Measurements from ENCODE around the gene PCIF1.

Gene PCIF1

DNA sequence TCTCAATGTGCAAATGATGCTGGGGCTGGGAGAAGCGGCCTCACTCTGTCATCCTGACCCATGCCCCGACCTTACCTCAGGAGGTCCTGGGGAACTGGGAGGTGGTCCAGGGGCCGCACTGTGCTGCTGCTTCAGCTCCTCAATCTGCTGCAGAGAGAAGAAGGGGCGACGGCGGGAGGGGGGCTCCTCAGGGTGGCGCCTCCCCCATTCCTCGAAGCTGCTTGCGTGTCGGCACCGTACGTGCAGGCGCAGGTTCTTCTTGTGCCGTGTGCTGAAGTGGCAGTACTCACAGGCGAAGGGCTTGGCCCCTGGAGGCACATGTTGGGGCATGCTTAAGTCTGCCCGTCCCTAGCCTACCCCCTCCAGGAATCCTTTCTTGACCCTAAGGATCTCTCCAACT, 24.6 kb downstream of the PCIF1 start:
- no peak for DNase-seq (ENCODE audit: low read depth)
- no peak overlapping the region for H3K4me3 ChIP-seq (replicated peaks; ENCODE audit: low read depth, low read length)
- TF ChIP-seq, protein P1, sequence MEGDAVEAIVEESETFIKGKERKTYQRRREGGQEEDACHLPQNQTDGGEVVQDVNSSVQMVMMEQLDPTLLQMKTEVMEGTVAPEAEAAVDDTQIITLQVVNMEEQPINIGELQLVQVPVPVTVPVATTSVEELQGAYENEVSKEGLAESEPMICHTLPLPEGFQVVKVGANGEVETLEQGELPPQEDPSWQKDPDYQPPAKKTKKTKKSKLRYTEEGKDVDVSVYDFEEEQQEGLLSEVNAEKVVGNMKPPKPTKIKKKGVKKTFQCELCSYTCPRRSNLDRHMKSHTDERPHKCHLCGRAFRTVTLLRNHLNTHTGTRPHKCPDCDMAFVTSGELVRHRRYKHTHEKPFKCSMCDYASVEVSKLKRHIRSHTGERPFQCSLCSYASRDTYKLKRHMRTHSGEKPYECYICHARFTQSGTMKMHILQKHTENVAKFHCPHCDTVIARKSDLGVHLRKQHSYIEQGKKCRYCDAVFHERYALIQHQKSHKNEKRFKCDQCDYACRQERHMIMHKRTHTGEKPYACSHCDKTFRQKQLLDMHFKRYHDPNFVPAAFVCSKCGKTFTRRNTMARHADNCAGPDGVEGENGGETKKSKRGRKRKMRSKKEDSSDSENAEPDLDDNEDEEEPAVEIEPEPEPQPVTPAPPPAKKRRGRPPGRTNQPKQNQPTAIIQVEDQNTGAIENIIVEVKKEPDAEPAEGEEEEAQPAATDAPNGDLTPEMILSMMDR (IDR thresholded peaks at IDR 0.05; ENCODE audit: low read length, missing control alignments), result no peak

DNA sequence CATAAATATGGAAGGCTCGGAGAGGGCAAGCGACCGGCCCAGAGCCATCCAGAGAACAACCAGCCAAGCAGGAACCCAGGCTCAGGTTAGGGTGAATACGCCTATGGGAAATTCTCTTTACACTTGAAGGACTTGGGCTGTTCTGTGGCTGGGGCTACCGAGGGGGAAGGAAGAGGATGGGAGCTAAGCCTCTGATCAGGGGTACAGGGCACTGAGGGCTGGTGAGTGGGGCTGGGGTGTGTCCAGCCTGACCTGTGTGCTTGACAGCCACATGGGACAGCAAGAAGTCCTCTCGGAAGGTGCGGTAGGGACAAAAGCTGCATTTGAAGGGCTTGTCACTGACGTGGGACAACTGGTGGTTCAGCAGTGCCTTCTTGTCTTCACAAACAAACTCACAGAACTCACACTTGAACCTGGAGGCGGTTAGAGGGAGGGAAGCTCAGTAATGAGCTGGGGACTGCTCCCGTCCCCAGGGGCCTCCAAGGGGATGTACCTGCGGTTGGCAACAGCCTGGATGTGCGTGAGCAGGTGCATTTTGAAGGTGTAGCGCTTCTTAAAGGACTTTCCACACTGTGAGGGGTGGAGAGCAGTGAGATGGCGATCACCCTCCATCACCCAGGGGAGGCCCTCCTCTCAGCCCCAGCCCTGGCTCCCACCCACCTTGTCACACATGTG, 25.6 kb downstream of the PCIF1 start:
- DNase-seq (ENCODE audit: low read depth), result no peak
- TF ChIP-seq, protein P1 (IDR thresholded peaks at IDR 0.05; ENCODE audit: low read length, missing control alignments), result no peak
- no peak overlapping the region for H3K4me3 ChIP-seq (replicated peaks; ENCODE audit: low read depth, low read length)

GRCh38 chr20:45962031-45962755, 27.7 kb downstream of the PCIF1 start:
- DNase-seq (ENCODE audit: low read depth), result no peak
- TF ChIP-seq, protein P1 (IDR thresholded peaks at IDR 0.05; ENCODE audit: low read length, missing control alignments), result no peak
- no peak overlapping the region for H3K4me3 ChIP-seq (replicated peaks; ENCODE audit: low read depth, low read length)

DNA sequence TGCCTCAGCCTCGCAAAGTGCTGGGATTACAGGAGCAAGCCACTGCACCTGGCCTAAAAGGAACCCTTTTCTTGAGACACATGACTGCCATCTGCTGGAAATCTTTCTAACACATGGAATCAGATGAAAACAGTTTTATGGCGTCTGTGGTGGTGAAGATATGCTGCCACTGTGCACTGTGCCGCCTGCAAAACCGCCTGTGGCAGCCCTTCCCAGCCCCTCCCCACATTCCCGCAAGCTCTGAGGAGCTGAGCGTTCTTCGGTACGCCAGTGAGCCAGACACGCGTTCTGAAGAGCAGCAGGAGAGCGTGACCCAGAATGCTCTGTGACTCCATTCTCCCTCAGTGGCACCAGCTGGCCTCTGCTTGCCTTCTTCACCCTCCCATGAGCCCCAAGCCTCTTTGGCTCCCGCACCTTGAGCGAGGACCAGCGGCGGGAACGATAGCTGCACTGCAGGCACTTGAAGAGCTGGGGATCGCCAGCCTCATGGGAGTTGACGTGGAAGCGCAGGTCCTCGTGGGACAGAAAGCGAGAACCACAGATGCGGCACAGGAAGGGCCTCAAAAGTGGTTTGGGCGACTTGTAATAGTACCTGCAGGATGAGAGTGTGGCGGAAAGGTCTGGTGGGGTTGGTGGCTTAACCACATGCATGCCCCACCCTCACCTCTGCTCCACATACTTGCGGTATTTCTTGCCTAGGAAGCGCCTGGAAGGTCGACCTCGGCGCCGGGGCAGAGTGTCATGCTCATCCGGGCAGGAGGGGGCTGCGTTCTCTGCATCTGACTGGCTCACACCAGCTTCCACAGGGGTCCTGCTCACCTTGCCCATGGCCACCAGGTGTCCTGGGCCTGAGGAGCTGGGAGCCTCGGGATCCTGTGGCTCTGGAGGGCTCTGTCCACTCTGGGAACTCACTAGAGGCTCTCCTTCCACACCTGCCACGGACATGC, 28.8 kb downstream of the PCIF1 start:
- DNase-seq (ENCODE audit: low read depth), result peak; percentile 60
- TF ChIP-seq, protein P1 (IDR thresholded peaks at IDR 0.05; ENCODE audit: low read length, missing control alignments), result peak; percentile 35
- H3K4me3 ChIP-seq (replicated peaks; ENCODE audit: low read depth, low read length), result no peak overlapping the region

DNA sequence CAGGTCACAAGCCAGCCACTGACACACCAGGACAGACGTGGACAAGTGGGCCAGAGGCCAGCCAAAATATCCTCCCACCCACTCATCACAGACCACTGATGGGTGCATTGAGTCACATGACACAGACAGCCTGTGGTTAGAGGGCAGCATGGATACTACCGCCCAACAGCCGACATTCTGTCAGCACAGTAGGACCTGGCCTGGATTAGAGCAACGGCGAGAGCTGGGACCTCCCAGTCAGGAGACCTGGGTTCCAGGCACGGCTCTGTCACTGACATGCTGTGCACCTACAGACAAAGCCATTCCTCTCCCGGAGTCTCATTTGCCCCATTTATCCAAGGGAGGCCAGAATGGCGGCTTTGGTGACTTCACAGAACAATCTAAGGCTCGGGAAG, 29.5 kb downstream of the PCIF1 start:
- TF ChIP-seq, protein P1 (IDR thresholded peaks at IDR 0.05; ENCODE audit: low read length, missing control alignments), result no peak

GRCh38 chr20:45965169-45966002, 30.9 kb downstream of the PCIF1 start:
- H3K4me3 ChIP-seq (replicated peaks; ENCODE audit: low read depth, low read length), result no peak overlapping the region
- DNase-seq (ENCODE audit: low read depth), result no peak
- TF ChIP-seq, protein P1 (IDR thresholded peaks at IDR 0.05; ENCODE audit: low read length, missing control alignments), result no peak

More for the DNA sequence above, 29.5 kb downstream of the PCIF1 start:
- no peak for DNase-seq (ENCODE audit: low read depth)
- no peak overlapping the region for H3K4me3 ChIP-seq (replicated peaks; ENCODE audit: low read depth, low read length)
